ENCODE results near the gene GNPAT. TPM values are rescaled to one million over a fixed set of nuclear protein-coding genes. Genes with fewer than 3 reads are reported as not detected.
A peak's percentile ranks its signal among the peaks of the same experiment; 100 is the strongest.
"Not testable (repeated sequence)": the region's sequence is repeated elsewhere in the genome, so short reads cannot be mapped to it uniquely, and the experiment has no call there.

GNPAT gene
- total RNA-seq, 1 donor from 2014 or later = 85.0 TPM

DNA sequence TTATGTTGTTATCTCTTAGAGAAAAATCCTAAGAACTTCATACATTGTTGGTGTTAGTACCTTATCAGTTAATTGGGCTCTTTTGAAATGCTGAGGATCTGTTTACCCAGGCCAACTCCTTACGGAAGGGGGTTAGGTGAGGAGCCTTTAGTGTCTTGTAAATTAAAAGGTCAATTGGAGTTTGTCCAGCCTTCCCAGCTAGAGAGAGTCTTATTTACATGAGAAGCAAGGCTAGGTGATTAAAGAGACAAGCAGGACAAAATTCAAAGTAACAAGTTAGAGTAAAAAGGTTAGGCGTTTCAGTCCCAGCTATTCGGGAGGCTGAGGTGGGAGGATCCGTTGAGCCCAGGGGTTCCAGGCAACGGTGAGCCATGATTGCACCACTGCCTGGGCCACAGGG is 28.7 kb upstream of the GNPAT start:
- not testable (repeated sequence) for DNase-seq (ENCODE audit: low read depth)

- DNase-seq (ENCODE audit: low read depth) = no peak
Measured at GRCh38 chr1:231213831-231214573, 27.0 kb upstream of the GNPAT start.

- DNase-seq (ENCODE audit: low read depth) = no peak
Measured at GRCh38 chr1:231214918-231215680, 25.9 kb upstream of the GNPAT start.

GRCh38 chr1:231215681-231216385 is 25.2 kb upstream of the GNPAT start:
- DNase-seq (ENCODE audit: low read depth) = no peak

- DNase-seq (ENCODE audit: low read depth) = no peak
Measured at GRCh38 chr1:231216498-231216897, 24.5 kb upstream of the GNPAT start.

- DNase-seq (ENCODE audit: low read depth) = no peak
Measured at GRCh38 chr1:231217056-231217455, 24.0 kb upstream of the GNPAT start.

- DNase-seq (ENCODE audit: low read depth) = no peak
Measured at GRCh38 chr1:231218078-231218477, 22.9 kb upstream of the GNPAT start.

- no peak for DNase-seq (ENCODE audit: low read depth)
Measured at GRCh38 chr1:231219422-231220401, 21.3 kb upstream of the GNPAT start.

- DNase-seq (ENCODE audit: low read depth) = no peak
Measured at GRCh38 chr1:231220801-231221200, 20.2 kb upstream of the GNPAT start.

- no peak for DNase-seq (ENCODE audit: low read depth)
Measured at GRCh38 chr1:231226156-231226555, 14.9 kb upstream of the GNPAT start.

DNA sequence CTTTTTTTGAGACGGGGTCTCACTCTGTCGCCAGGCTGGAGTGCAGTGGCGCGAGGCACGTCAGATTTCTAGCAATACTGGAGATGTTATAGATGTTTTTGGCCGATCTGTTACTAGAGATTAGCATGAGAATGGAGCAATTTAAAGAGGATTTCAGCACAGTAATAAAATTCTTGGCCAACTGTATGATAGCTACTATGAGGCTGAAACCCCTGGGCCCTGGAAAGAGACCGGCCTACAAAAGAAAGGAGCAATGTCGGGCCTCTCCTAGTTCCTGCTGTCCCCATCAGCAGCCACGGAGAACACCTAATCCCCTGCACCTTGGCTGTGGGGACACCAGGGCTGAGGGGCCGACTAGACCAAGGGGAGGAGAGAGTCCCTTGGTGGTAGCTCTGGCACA is 9.5 kb upstream of the GNPAT start:
- no peak for DNase-seq (ENCODE audit: low read depth)

GRCh38 chr1:231232870-231233734 is 7.9 kb upstream of the GNPAT start:
- DNase-seq (ENCODE audit: low read depth) = no peak

GRCh38 chr1:231233735-231234417 is 7.1 kb upstream of the GNPAT start:
- no peak for DNase-seq (ENCODE audit: low read depth)

DNA sequence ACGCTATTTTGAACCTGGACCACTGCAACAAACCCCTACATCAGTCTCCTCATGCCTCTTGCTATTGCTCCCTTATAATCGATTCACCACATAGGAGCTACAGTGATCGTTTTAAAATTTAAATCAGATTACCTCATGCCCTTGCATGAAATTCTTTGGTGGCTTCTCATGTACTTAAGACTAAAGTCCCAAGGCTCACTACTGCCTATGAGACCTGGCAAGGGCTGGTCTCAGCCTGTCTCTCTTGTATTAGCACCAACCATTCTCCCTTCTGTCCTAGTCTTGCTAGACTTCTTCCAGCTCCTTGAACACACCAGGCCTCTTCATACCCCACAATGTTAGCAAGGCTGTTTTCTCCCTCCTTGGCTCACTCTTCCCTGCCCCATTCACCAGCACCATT is 6.5 kb upstream of the GNPAT start:
- no peak for DNase-seq (ENCODE audit: low read depth)

- no peak for DNase-seq (ENCODE audit: low read depth)
Measured at GRCh38 chr1:231235526-231236207, 5.3 kb upstream of the GNPAT start.

- DNase-seq (ENCODE audit: low read depth) = peak; percentile 93
Measured at GRCh38 chr1:231236208-231236591, 4.8 kb upstream of the GNPAT start.

- DNase-seq (ENCODE audit: low read depth) = peak; percentile 24
Measured at GRCh38 chr1:231236938-231237337, 4.1 kb upstream of the GNPAT start.

- no peak for DNase-seq (ENCODE audit: low read depth)
Measured at GRCh38 chr1:231238298-231238697, 2.7 kb upstream of the GNPAT start.

GRCh38 chr1:231240531-231240882 is 505 bp upstream of the GNPAT start:
- peak; percentile 18 for DNase-seq (ENCODE audit: low read depth)

All from myocyte (in vitro differentiated cells).